K562 (cell line): ENCODE data around the gene VPS13D. TPM values are rescaled to one million over a fixed set of nuclear protein-coding genes. Genes with fewer than 3 reads are reported as not detected.
A peak's percentile ranks its signal among the peaks of the same experiment; 100 is the strongest.

Experiments used
- ADNP ChIP-seq: fragments of 200-800 bp; sonication (Bioruptor generic); IDR thresholded peaks from 2 replicates; pipeline ENCODE4 v1.6.1; 2016; ENCODE audit warnings: missing genetic modification characterization, missing compliant biosample characterization
- ELF4 ChIP-seq: fragments of 450-650 bp; formaldehyde crosslinking; IDR thresholded peaks from 2 replicates; pipeline ENCODE4 v1.4.0; 2022; ENCODE audit warnings: missing genetic modification characterization
- EP400 ChIP-seq: fragments of 450-650 bp; IDR thresholded peaks from 2 replicates; pipeline ENCODE4 v1.6.1; 2017; ENCODE audit warnings: antibody characterized with exemption, mild to moderate bottlenecking, moderate library complexity
- ETV1 ChIP-seq: fragments of 450-650 bp; conservative IDR thresholded peaks from 2 replicates; pipeline ENCODE4 v1.6.1; 2016; ENCODE audit warnings: missing genetic modification characterization, control low read depth, low read depth, missing compliant biosample characterization
- HNRNPLL ChIP-seq: fragments of 200-400 bp; formaldehyde crosslinking; IDR thresholded peaks from 2 replicates; pipeline ENCODE4 v1.6.1; 2017; ENCODE audit warnings: low read length, low read depth, mild to moderate bottlenecking; ENCODE audit not compliant: poor library complexity, severe bottlenecking
- MYC ChIP-seq, 2 experiments: fragments of 250-450 bp in 1 of 2; sonication (Bioruptor Pico) in 1 of 2; IDR thresholded peaks; 2 replicates each; pipeline versions ENCODE4 v1.5.1 to v1.6.1; 2012 to 2021; ENCODE audit warnings: low read depth in 2 of 2, borderline replicate concordance in 1 of 2, improper control_type of control experiment in 1 of 2, low read length in 1 of 2, mild to moderate bottlenecking in 1 of 2, moderate library complexity in 1 of 2
- TCF7 ChIP-seq: sonication (generic); IDR thresholded peaks from 2 replicates; pipeline ENCODE4 v1.6.1; 2016; ENCODE audit warnings: antibody characterized with exemption, borderline replicate concordance
- TRIM24 ChIP-seq, 2 experiments: fragments of 450-650 bp; IDR thresholded peaks; 2 replicates each; pipeline ENCODE4 v1.6.1; 2016
- TSC22D4 ChIP-seq: fragments of 450-650 bp; IDR thresholded peaks from 2 replicates; pipeline ENCODE4 v1.6.1; 2016; ENCODE audit warnings: missing genetic modification characterization, missing biosample characterization, control low read depth
- ZBTB12 ChIP-seq: fragments of 250-450 bp; sonication (Bioruptor Pico); IDR thresholded peaks from 2 replicates; pipeline ENCODE4 v1.4.0; 2020
- ZNF121 ChIP-seq: sonication (generic); formaldehyde crosslinking; conservative IDR thresholded peaks from 2 replicates; pipeline ENCODE4 v1.8.0; 2022; ENCODE audit warnings: missing genetic modification reagents
- polyA plus RNA-seq, 8 experiments: library from polyadenylated mRNA; depleted of rRNA in 4 of 8; stranded (reverse) in 5 of 8; unstranded in 3 of 8; fragments of >200 nt; fragmentation: Nextera tagmentation in 2 of 8; fragmentation: Illumina TruSeq in 1 of 8; extraction: Ambion mirVana in 2 of 8; extraction: Trizol in 1 of 8; gene quantifications; 2 replicates each; pipeline versions ENCODE4 v1.2.1 to v1.2.3, GENCODE V29; 2011 to 2014; ENCODE audit warnings: inconsistent platforms in 1 of 8, missing spikeins in 1 of 8
- total RNA-seq, 7 experiments: library from RNA; depleted of rRNA in 6 of 7; stranded (reverse); fragments of >200 nt in 6 of 7; fragmentation: Illumina TruSeq in 2 of 7; extraction: Trizol in 2 of 7; gene quantifications; 2 replicates each; pipeline versions ENCODE4 v1.2.1 to v1.2.3, GENCODE V29; 2011 to 2021; ENCODE audit warnings: low replicate concordance in 1 of 7
- TF ChIP-seq, protein P1 (sequence below), 2 experiments: fragments of 450-650 bp; conservative IDR thresholded peaks; 2 replicates each; pipeline ENCODE4 v1.6.1; 2017; ENCODE audit warnings: mild to moderate bottlenecking in 2 of 2, moderate library complexity in 2 of 2
- TF ChIP-seq, protein P2 (sequence below): fragments of 250-450 bp; sonication (Bioruptor Pico); IDR thresholded peaks from 2 replicates; pipeline ENCODE4 v1.8.0; 2022; ENCODE audit warnings: moderate library complexity, mild to moderate bottlenecking, inconsistent platforms
- TF ChIP-seq, protein P3 (sequence below): sonication (generic); formaldehyde crosslinking; IDR thresholded peaks from 2 replicates; pipeline ENCODE4 v1.8.0; 2022; ENCODE audit warnings: mild to moderate bottlenecking, missing genetic modification reagents
- TF ChIP-seq, protein P4 (sequence below): fragments of 450-650 bp; IDR thresholded peaks from 2 replicates; pipeline ENCODE4 v1.6.1; 2018; ENCODE audit not compliant: partially characterized antibody

VPS13D gene
- total and polyA plus RNA-seq, 9 of the 15 experiments (the other 6 are each of a cell fraction or from before 2014, with no cell fraction given) = 6.1 to 51.5 (median 38.5) TPM

GRCh38 chr1:12433323-12434053, 203.7 kb downstream of the VPS13D start (continued):
- no peak for TF ChIP-seq HNRNPLL
- TF ChIP-seq MYC (IDR thresholded peaks at IDR 0.05; ENCODE audit: low read depth, low read length) = no peak
- TF ChIP-seq MYC (CRISPR knock-in tag; IDR thresholded peaks at IDR 0.05; ENCODE audit: borderline replicate concordance, low read depth) = no peak; the same call in 1 of the 2 replicates
- TF ChIP-seq, protein P1, sequence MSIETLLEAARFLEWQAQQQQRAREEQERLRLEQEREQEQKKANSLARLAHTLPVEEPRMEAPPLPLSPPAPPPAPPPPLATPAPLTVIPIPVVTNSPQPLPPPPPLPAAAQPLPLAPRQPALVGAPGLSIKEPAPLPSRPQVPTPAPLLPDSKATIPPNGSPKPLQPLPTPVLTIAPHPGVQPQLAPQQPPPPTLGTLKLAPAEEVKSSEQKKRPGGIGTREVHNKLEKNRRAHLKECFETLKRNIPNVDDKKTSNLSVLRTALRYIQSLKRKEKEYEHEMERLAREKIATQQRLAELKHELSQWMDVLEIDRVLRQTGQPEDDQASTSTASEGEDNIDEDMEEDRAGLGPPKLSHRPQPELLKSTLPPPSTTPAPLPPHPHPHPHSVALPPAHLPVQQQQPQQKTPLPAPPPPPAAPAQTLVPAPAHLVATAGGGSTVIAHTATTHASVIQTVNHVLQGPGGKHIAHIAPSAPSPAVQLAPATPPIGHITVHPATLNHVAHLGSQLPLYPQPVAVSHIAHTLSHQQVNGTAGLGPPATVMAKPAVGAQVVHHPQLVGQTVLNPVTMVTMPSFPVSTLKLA (conservative IDR thresholded peaks at IDR 0.05) = peak in 1 of 2 experiments; percentile 49; a peak in 2 of 4 replicates
- TF ChIP-seq, protein P2, sequence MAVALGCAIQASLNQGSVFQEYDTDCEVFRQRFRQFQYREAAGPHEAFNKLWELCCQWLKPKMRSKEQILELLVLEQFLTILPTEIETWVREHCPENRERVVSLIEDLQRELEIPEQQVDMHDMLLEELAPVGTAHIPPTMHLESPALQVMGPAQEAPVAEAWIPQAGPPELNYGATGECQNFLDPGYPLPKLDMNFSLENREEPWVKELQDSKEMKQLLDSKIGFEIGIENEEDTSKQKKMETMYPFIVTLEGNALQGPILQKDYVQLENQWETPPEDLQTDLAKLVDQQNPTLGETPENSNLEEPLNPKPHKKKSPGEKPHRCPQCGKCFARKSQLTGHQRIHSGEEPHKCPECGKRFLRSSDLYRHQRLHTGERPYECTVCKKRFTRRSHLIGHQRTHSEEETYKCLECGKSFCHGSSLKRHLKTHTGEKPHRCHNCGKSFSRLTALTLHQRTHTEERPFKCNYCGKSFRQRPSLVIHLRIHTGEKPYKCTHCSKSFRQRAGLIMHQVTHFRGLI (CRISPR knock-in tag) = no peak
- no peak for TF ChIP-seq ZBTB12 (CRISPR knock-in tag)
- no peak for TF ChIP-seq ETV1 (tag)
- peak; percentile 88 for TF ChIP-seq ZNF121 (CRISPR knock-in tag)
- TF ChIP-seq EP400 = peak; percentile 64; the same call in 1 of the 2 replicates
- TF ChIP-seq TSC22D4 (tag) = no peak
- peak; percentile 70 to 73 for TF ChIP-seq TRIM24 (IDR thresholded peaks at IDR 0.05)
- peak; percentile 95 for TF ChIP-seq ELF4
- TF ChIP-seq, protein P3, sequence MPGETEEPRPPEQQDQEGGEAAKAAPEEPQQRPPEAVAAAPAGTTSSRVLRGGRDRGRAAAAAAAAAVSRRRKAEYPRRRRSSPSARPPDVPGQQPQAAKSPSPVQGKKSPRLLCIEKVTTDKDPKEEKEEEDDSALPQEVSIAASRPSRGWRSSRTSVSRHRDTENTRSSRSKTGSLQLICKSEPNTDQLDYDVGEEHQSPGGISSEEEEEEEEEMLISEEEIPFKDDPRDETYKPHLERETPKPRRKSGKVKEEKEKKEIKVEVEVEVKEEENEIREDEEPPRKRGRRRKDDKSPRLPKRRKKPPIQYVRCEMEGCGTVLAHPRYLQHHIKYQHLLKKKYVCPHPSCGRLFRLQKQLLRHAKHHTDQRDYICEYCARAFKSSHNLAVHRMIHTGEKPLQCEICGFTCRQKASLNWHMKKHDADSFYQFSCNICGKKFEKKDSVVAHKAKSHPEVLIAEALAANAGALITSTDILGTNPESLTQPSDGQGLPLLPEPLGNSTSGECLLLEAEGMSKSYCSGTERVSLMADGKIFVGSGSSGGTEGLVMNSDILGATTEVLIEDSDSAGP (CRISPR knock-in tag) = 0 out of 2 replicates have a peak, but pooled peaks have one; percentile 45
- TF ChIP-seq ADNP (tag) = no peak
- TF ChIP-seq, protein P4, sequence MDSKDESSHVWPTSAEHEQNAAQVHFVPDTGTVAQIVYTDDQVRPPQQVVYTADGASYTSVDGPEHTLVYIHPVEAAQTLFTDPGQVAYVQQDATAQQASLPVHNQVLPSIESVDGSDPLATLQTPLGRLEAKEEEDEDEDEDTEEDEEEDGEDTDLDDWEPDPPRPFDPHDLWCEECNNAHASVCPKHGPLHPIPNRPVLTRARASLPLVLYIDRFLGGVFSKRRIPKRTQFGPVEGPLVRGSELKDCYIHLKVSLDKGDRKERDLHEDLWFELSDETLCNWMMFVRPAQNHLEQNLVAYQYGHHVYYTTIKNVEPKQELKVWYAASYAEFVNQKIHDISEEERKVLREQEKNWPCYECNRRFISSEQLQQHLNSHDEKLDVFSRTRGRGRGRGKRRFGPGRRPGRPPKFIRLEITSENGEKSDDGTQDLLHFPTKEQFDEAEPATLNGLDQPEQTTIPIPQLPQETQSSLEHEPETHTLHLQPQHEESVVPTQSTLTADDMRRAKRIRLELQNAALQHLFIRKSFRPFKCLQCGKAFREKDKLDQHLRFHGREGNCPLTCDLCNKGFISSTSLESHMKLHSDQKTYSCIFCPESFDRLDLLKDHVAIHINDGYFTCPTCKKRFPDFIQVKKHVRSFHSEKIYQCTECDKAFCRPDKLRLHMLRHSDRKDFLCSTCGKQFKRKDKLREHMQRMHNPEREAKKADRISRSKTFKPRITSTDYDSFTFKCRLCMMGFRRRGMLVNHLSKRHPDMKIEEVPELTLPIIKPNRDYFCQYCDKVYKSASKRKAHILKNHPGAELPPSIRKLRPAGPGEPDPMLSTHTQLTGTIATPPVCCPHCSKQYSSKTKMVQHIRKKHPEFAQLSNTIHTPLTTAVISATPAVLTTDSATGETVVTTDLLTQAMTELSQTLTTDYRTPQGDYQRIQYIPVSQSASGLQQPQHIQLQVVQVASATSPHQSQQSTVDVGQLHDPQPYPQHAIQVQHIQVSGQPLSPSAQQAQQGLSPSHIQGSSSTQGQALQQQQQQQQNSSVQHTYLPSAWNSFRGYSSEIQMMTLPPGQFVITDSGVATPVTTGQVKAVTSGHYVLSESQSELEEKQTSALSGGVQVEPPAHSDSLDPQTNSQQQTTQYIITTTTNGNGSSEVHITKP = peak; percentile 58
- peak; percentile 51; the same call in 1 of the 2 replicates for TF ChIP-seq TCF7
